ENCODE data around the gene C19orf38.

C19orf38 gene

DNA sequence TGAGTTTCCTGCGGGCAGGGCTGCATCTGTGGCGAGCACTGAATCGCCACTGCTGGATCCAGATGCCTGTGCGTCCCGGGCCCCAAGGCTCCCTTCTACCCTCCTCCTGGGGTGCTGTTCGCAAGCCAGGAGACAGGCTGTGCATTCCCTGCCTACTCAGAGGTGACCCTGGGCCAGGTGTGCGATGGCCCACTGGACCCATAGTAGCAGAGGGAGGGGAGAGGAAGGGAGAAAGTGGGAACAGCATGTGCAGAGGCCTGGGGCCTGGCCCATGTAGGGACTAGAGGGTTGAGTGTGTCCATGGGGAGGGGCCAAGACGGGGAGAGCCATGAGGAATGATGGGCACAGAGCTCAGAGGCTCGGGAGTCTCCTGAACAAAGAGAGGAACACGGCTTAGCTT, 50.4 kb downstream of the C19orf38 start:
- peak overlapping the region; percentile 69 for H3K27ac ChIP-seq
- TF ChIP-seq, protein P1, sequence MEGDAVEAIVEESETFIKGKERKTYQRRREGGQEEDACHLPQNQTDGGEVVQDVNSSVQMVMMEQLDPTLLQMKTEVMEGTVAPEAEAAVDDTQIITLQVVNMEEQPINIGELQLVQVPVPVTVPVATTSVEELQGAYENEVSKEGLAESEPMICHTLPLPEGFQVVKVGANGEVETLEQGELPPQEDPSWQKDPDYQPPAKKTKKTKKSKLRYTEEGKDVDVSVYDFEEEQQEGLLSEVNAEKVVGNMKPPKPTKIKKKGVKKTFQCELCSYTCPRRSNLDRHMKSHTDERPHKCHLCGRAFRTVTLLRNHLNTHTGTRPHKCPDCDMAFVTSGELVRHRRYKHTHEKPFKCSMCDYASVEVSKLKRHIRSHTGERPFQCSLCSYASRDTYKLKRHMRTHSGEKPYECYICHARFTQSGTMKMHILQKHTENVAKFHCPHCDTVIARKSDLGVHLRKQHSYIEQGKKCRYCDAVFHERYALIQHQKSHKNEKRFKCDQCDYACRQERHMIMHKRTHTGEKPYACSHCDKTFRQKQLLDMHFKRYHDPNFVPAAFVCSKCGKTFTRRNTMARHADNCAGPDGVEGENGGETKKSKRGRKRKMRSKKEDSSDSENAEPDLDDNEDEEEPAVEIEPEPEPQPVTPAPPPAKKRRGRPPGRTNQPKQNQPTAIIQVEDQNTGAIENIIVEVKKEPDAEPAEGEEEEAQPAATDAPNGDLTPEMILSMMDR (conservative IDR thresholded peaks at IDR 0.05): no peak
- TF ChIP-seq ZFX (IDR thresholded peaks at IDR 0.05): no peak

DNA sequence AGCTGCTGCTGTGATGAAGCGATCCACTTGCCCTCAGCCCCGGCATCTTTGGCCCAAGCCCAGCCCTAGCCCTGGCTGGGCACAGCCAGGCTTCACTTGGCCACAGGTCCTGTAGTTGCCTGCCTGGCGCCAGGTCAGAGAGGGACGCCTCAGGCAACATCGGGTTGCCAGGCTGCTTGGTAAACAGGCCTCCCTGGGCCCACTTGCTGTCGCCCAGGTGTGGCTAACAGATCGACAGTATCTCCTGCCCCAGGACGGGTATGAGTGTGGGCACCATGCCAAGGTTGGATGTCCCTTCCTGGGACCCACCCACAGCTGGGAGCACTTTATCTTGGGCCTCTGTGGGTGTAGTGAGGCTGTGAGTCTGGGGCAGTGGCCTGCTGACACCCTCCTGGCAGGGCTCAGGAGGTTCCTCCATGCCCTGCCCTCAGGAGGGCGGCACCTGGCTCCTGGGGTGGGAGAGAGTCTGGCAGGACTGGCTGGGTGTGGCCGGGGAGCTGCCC, 51.0 kb downstream of the C19orf38 start:
- TF ChIP-seq, protein P1 (conservative IDR thresholded peaks at IDR 0.05): no peak
- TF ChIP-seq ZFX (IDR thresholded peaks at IDR 0.05): no peak; the same call in 1 of the 2 replicates
- H3K27ac ChIP-seq: peak overlapping the region; percentile 69

DNA sequence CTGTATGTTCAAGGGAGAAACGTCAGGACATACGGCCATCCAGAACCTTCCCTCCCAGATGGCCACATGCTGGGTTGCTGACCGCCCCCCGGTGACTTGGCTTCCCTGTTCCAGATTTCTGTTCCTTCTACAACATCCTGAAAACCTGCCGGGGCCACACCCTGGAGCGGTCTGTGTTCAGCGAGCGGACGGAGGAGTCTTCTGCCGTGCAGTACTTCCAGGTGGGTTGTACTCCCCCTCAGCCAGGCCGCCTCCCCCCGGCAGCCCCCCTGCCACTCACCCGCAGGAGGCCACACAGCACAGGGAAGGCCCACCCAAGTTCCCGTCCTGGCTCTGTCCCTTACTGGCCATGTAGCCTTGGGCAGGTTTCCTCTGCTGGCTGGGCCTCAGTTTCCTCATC, 59.7 kb downstream of the C19orf38 start:
- TF ChIP-seq ZFX (IDR thresholded peaks at IDR 0.05): no peak
- TF ChIP-seq, protein P1 (conservative IDR thresholded peaks at IDR 0.05): no peak
- no peak overlapping the region for H3K27ac ChIP-seq

DNA sequence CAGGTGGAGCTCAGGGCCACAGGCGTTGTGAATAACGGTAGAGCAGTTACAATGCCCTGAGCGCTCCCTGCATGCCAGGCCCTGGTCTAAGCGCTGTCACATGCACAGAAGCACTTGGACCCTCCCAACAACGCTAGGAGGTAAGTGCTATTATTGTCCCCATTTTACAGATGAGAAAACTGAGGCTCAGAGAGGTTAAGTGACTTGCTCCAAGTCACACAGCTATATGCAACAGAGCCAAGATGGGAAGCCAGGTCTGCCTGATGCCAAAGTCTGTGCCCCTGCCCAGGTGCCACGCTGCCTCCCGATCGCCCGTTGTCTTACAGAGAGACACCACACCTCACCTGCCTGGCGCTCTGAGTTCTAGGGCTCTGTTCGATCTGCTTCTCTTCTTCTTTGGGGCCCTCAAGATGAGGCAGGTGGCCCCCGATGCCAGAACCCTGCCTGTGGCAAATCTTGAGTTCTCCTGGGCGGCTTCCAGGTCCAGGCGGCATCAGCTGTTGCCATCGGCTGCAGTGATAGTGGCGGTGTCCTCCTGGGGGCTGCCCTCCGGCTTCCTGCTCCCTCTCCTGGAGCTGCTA, 60.3 kb downstream of the C19orf38 start:
- no peak overlapping the region for H3K27ac ChIP-seq
- TF ChIP-seq, protein P1 (conservative IDR thresholded peaks at IDR 0.05): no peak
- no peak for TF ChIP-seq ZFX (IDR thresholded peaks at IDR 0.05)

DNA sequence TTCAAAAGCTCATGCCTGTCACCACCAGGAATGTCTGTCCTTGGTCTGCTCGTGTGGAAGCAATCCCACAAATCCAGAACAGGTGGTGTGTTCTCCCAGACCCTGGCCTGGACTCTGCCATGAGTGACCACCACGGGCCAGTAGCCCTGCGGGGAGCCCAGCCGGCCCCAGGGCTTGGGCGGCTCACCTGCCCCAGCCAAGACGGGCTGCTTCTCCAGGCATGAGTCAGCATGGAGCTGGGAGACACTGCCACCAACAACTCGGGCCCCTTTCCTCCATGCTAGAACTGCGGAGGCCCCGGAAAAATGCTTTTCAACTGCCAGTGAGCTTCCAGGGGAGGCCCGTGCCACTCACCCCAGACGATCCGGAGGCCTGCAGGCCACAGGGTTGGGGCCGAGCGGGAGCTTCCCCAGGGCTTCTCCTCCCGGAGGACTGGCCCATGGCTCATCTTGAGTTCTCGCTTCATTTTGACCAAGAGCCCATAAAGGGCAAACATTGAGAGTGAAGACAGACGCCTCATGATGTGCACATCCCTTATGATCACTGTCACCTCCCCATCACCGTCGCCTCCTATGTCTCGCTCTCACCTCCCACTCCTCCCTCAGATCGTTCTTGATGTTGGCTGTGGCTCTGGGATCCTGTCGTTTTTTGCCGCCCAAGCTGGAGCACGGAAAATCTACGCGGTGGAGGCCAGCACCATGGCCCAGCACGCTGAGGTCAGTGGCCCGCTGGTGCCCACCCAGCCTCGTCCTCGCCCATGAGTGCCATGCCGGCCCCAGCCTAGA, 63.6 kb downstream of the C19orf38 start:
- no peak for TF ChIP-seq ZFX (IDR thresholded peaks at IDR 0.05)
- TF ChIP-seq, protein P1 (conservative IDR thresholded peaks at IDR 0.05): no peak
- H3K27ac ChIP-seq: no peak overlapping the region

DNA sequence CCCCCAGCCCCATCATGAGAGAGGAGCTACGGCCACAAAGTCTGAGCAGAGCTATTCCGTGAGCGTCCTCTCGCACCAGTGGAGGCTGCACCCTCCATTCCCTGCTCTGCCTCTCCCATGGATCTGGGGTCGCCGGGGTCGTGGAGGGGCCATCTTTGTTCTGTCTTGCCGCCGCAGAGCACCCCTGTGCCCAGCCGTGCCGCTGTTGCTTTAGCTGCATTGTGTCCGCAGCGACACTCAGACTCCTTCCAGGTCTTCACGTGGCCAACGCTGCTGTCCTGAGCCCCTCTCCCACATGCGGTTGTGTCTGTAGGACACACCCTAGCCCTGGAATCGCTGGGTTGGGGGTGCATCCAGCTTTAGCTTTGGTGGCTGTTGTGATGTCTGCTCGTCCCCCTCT, 64.4 kb downstream of the C19orf38 start:
- TF ChIP-seq, protein P1 (conservative IDR thresholded peaks at IDR 0.05): no peak
- TF ChIP-seq ZFX (IDR thresholded peaks at IDR 0.05): no peak

DNA sequence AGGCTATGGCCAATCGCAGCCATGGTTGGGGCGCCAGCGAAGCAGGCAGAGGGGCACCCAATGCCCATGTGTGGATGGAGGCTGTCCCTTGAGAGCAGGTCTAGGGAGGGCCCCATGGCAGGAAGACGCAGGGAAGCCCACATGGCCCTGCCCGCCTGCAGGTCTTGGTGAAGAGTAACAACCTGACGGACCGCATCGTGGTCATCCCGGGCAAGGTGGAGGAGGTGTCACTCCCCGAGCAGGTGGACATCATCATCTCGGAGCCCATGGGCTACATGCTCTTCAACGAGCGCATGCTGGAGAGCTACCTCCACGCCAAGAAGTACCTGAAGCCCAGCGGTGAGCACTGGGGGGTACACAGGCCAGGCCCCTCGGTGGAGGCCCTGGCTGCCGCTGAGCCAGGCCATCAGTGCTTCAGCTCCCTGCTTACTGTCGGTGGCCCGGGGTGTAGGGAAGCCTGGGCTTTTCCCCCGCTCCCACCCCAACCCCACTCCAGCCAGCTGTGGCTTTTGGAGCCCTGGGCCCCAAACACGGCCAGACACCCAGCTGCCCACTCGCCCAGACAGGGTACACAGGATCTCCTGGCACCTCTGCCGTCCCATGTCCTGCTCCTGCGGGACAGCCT, 65.6 kb downstream of the C19orf38 start:
- no peak for TF ChIP-seq ZFX (IDR thresholded peaks at IDR 0.05)
- TF ChIP-seq, protein P1 (conservative IDR thresholded peaks at IDR 0.05): no peak
- H3K27ac ChIP-seq: no peak overlapping the region

More for the DNA sequence above, 64.4 kb downstream of the C19orf38 start:
- H3K27ac ChIP-seq: no peak overlapping the region
